RKO (cell line): ENCODE results near the gene HDHD5.

Experiments used
- DNase-seq: peaks from one replicate; pipeline ENCODE4 v3.0.0-alpha.2; 2016; ENCODE audit warnings: low spot score

The HDHD5 gene

GRCh38 chr22:17105143-17106129 lies 53.6 kb downstream of the HDHD5 start:
- no peak for DNase-seq

GRCh38 chr22:17104336-17104935 lies 54.6 kb downstream of the HDHD5 start:
- DNase-seq: no peak

DNA sequence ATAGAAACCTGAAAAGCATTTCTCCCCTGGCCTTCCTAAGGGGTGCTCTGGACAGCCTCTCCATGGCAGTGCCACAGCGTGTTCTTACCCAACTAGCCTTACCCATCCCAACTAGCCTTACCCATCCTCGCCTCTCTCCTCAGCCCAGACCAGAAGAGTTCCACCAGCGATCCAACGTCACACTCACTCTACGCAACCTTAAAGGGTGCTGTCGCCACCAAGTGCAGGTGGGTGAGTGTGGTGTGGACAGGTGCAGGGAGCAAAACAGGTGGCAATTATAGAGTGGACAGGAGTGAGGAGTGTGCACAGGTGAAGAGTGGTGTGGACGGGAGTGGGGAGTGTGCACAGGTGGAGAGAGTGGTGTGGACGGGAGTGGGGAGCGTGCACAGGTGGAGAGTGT lies 55.7 kb downstream of the HDHD5 start:
- DNase-seq: no peak

DNA sequence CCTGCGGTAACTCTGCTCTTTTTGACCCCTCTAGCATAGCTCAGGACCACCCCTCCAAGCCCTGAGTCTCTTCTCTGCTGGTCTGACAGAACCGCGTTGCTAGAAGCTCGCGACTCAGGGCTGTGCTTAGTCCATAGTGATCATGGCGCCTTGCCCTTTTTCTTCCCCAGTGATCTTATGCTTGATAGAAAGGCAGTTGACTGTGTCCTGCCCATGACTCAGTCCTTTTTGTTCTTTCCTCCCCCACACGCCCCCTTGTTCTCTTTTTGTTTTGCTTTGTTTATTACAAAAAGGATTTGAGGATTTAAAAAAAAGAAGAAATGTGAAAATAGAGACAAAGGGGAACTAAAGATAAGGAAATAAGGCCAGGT lies 56.8 kb downstream of the HDHD5 start:
- no peak for DNase-seq

- no peak for DNase-seq
Measured at GRCh38 chr22:17101475-17102296, 57.4 kb downstream of the HDHD5 start.

GRCh38 chr22:17100621-17101020 lies 58.5 kb downstream of the HDHD5 start:
- no peak for DNase-seq

DNA sequence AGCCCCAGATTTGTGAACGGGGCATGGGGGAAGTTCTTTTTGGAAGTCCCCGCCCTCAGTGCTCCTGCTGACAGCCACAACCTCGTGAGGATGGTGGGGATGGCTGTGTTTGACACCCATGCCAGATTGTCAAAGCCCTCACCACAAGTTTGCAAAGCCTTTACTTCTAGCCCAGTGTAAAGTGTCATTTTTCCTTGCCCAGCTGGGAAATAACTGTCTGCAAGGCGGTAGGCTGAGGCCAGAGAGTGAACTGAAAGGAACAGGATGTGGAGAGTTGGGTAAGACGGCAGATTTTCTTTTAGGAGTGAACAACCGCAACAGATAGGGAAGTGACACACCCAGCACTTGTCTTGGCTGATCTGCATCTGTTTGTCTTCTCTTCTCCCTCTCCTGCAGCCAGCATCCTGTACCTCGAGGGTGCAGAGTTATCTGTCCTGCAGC lies 60.7 kb downstream of the HDHD5 start:
- no peak for DNase-seq

GRCh38 chr22:17097701-17098100 lies 61.4 kb downstream of the HDHD5 start:
- no peak for DNase-seq

- no peak for DNase-seq
Measured at GRCh38 chr22:17097062-17097461, 62.0 kb downstream of the HDHD5 start.

- DNase-seq: no peak
Measured at GRCh38 chr22:17096071-17096470, 63.0 kb downstream of the HDHD5 start.

DNA sequence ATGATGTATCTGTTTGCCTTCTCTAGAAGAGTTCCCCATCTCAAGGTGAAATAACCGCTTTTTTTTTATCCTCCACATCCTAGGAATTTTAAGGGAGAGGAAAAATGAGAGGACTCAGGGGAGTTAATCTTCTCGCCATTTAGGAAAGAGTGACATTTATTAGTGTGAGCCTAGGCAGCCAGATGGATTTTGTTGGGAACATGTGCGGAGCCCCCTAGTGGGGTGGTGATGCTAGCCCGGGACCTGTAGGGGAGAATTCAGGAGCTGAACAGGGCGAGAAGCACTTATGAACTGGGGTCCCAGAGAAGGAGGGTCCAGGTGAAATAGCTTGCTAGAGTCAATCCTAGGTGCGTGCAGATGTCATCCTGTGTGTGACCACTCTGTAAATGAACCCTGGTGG lies 63.5 kb downstream of the HDHD5 start:
- no peak for DNase-seq

DNA sequence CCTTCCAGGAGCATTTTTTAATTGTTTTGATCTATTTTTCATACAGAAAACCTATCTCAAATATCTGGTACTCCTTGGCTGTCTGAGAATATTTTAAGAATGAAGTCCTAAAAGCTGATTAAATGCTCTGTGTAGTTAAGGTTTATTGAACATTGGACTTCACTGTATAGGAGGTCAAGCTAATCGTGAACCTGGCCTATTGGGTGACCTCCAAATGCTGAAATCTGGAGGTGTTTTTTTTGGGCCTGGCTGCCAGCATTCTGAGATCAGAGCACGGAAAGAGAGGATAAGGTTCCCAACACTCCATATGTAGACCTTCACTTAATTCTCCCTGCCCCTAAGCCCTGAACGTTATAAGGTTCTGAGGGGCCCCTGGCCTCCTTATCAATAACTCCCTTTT lies 66.0 kb downstream of the HDHD5 start:
- no peak for DNase-seq

GRCh38 chr22:17091851-17092250 lies 67.2 kb downstream of the HDHD5 start:
- no peak for DNase-seq

DNA sequence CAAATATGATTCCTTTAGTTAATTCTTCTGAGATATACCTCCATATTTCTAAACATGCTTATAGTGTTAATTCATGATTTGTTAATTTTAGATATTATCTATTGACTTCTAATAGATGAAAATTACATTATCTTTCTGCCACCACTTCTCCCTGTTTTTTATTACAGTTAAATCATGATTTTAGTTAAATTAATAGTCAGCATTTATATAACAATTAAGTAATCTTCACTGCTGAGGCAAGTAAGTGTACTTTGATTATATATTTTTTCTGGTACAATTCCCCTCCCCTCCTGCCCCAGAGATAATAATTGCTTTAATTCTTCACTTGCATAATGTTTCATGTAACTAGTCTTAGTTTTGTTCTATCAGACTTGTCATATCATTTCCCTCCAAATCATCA lies 68.5 kb downstream of the HDHD5 start:
- DNase-seq: no peak
